BE2C (cell line): Measurements from ENCODE around the gene ASPG.
A peak's percentile ranks its signal among the peaks of the same experiment; 100 is the strongest.
"Not testable (repeated sequence)": the region's sequence is repeated elsewhere in the genome, so short reads cannot be mapped to it uniquely, and the experiment has no call there.

Experiments
- DNase-seq: peaks from one replicate; pipeline ENCODE4 v3.0.0-alpha.2; 2020
- H3K27me3 ChIP-seq: fragments of 250-450 bp; sonication (Bioruptor Pico); 2 replicates; pipeline ENCODE4 v1.5.1; 2020; ENCODE audit warnings: mild to moderate bottlenecking
- H3K36me3 ChIP-seq: fragments of 250-450 bp; sonication (Bioruptor Pico); 2 replicates; pipeline ENCODE4 v1.5.1; 2020; ENCODE audit warnings: mild to moderate bottlenecking
- H3K4me1 ChIP-seq: fragments of 250-450 bp; sonication (Bioruptor Pico); 2 replicates; pipeline ENCODE4 v1.5.1; 2020
- H3K4me3 ChIP-seq: 2 replicates; pipeline ENCODE4 v1.5.1; 2011; ENCODE audit warnings: low read depth, low read length
- H3K9me3 ChIP-seq: fragments of 250-450 bp; sonication (Bioruptor Pico); 2 replicates; pipeline ENCODE4 v1.5.1; 2020
- CTCF ChIP-seq: IDR thresholded peaks from 2 replicates; pipeline ENCODE4 v1.5.1; 2012; ENCODE audit warnings: mild to moderate bottlenecking, low read depth, low read length

ASPG gene

GRCh38 chr14:104152686-104153393, 67.3 kb downstream of the ASPG start:
- no peak for DNase-seq
- H3K4me1 ChIP-seq, result peaks cover 65% of the 10 kb centered on the region

GRCh38 chr14:104153394-104153755, 67.9 kb downstream of the ASPG start:
- peaks cover 73% of the 10 kb centered on the region for H3K36me3 ChIP-seq
- H3K4me3 ChIP-seq, H3K27me3 ChIP-seq, DNase-seq, H3K9me3 ChIP-seq: not testable (repeated sequence)
- peaks cover 65% of the 10 kb centered on the region for H3K4me1 ChIP-seq

More at GRCh38 chr14:104152686-104153393, 67.3 kb downstream of the ASPG start:
- Histone ChIP-seq H3K36me3 (peaks cover 72% of the 10 kb centered on the region), H3K9me3 (no peaks in the 10 kb centered on the region), H3K4me3 (no peak overlapping the region), H3K27me3 (no peaks in the 10 kb centered on the region)
- TF ChIP-seq CTCF, result no peak

- TF ChIP-seq CTCF, result no peak
- Histone ChIP-seq H3K27me3 (no peaks in the 10 kb centered on the region), H3K4me1 (peaks cover 67% of the 10 kb centered on the region), H3K4me3 (no peak overlapping the region), H3K36me3 (peaks cover 75% of the 10 kb centered on the region), H3K9me3 (no peaks in the 10 kb centered on the region)
- no peak for DNase-seq
These were observed 68.7 kb downstream of the ASPG start for GRCh38 chr14:104154246-104154645.

GRCh38 chr14:104155513-104155912, 70.0 kb downstream of the ASPG start:
- Histone ChIP-seq H3K4me3 (no peak overlapping the region), H3K27me3 (no peaks in the 10 kb centered on the region), H3K4me1 (peaks cover 67% of the 10 kb centered on the region), H3K36me3 (peaks cover 85% of the 10 kb centered on the region), H3K9me3 (no peaks in the 10 kb centered on the region)
- no peak for TF ChIP-seq CTCF
- no peak for DNase-seq

GRCh38 chr14:104156142-104156541, 70.6 kb downstream of the ASPG start:
- no peak overlapping the region for H3K4me3 ChIP-seq
- DNase-seq, result no peak
- peaks cover 83% of the 10 kb centered on the region for H3K36me3 ChIP-seq
- no peaks in the 10 kb centered on the region for H3K9me3 ChIP-seq
- H3K27me3 ChIP-seq, result no peaks in the 10 kb centered on the region
- H3K4me1 ChIP-seq, result peaks cover 61% of the 10 kb centered on the region
- no peak for TF ChIP-seq CTCF

GRCh38 chr14:104157016-104157928, 71.8 kb downstream of the ASPG start:
- peak; percentile 60 for TF ChIP-seq CTCF
- H3K4me1 ChIP-seq, result peaks cover 51% of the 10 kb centered on the region
- H3K27me3 ChIP-seq, result no peaks in the 10 kb centered on the region
- peaks cover 78% of the 10 kb centered on the region for H3K36me3 ChIP-seq
- H3K9me3 ChIP-seq, result no peaks in the 10 kb centered on the region
- DNase-seq, result peak; percentile 80
- no peak overlapping the region for H3K4me3 ChIP-seq
